Mucosa of rectum (tissue), 2 donors: ENCODE measurements around the gene CDKN2B.
"Not testable (repeated sequence)": the region's sequence is repeated elsewhere in the genome, so short reads cannot be mapped to it uniquely, and the experiment has no call there.

Experiments
- H3K27ac ChIP-seq, 2 donors: one replicate each; pipeline ENCODE4 v1.7.0; 2013; ENCODE audit warnings: inconsistent platforms in 2 of 2, low read depth in 2 of 2, low read length in 2 of 2
- H3K27me3 ChIP-seq, 2 donors: one replicate each; pipeline ENCODE4 v1.7.0; 2013; ENCODE audit warnings: low read length in 2 of 2; ENCODE audit not compliant: control insufficient read depth in 2 of 2, insufficient read depth in 2 of 2
- H3K36me3 ChIP-seq, 2 donors: one replicate each; pipeline ENCODE4 v1.7.0; 2013; ENCODE audit warnings: low read length in 2 of 2; ENCODE audit not compliant: control insufficient read depth in 2 of 2, insufficient read depth in 2 of 2
- H3K4me1 ChIP-seq, 2 donors: one replicate each; pipeline ENCODE4 v1.7.0; 2013; ENCODE audit warnings: low read length in 2 of 2, mild to moderate bottlenecking in 1 of 2; ENCODE audit not compliant: control insufficient read depth in 2 of 2, insufficient read depth in 2 of 2
- H3K4me3 ChIP-seq, 2 donors: one replicate each; pipeline ENCODE4 v1.7.0; 2013; ENCODE audit warnings: low read length in 2 of 2
- H3K9ac ChIP-seq, 2 donors: one replicate each; pipeline ENCODE4 v1.7.0; 2013; ENCODE audit warnings: low read length in 2 of 2, low read depth in 1 of 2, mild to moderate bottlenecking in 1 of 2
- H3K9me3 ChIP-seq, 2 donors: one replicate each; pipeline ENCODE4 v1.7.0; 2013; ENCODE audit warnings: low read length in 2 of 2; ENCODE audit not compliant: control insufficient read depth in 2 of 2
- donor health status: healthy.
- donor health status: Normal muscosa, but diverticular disease.

CDKN2B gene, protein sequence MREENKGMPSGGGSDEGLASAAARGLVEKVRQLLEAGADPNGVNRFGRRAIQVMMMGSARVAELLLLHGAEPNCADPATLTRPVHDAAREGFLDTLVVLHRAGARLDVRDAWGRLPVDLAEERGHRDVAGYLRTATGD

DNA sequence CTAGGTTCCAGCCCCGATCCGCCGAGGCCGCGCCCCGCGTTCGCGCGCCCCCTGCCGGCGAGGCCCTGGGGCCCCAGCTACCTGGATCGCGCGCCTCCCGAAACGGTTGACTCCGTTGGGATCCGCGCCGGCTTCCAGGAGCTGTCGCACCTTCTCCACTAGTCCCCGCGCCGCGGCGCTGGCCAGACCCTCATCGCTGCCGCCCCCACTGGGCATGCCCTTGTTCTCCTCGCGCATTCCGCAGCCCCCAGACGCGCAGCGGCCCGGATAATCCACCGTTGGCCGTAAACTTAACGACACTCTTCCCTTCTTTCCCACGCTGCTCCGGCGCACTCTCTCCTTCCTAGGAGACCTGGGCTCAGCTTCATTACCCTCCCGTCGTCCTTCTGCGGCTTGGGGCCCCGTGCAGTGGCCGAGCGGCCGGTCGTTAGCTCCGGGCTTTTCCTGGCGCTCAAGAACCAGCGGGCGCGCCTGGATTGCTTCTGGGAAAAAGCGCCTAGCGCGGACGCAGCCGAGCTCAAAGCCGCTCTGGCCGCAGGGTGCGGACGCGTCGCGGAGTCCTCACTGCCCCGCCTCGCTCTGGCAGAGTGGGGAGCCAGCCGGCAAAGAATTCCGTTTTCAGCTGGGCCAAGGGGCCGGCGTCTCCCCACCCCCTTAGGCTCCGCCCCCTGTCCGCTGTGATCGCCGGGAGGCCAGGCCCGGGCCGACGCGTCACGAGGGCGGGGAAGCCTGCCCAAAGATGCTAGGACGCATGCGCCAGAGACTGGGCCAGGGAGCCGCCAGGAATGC, at the start of gene CDKN2B:
Gene CDKN2B (minus strand): TSS at position 589 of the 789 bp plus-strand sequence. CDS start 352 bp downstream, at position 237.
- peaks cover 10 to 19% of the 10 kb centered on the region in 2 donors for H3K4me1 ChIP-seq
- H3K9ac ChIP-seq: peak within 1 kb of the TSS; percentile 87 to 98
- peak within 1 kb of the TSS; percentile 96 to 98 for H3K27ac ChIP-seq
- H3K27me3 ChIP-seq: peaks cover 17 to 20% of the 10 kb centered on the region in 2 donors
- peak within 1 kb of the TSS; percentile 88 to 92 for H3K4me3 ChIP-seq
- peaks cover 9 to 14% of the 10 kb centered on the region in 2 donors for H3K36me3 ChIP-seq
- H3K9me3 ChIP-seq: no peaks in the 10 kb centered on the region

DNA sequence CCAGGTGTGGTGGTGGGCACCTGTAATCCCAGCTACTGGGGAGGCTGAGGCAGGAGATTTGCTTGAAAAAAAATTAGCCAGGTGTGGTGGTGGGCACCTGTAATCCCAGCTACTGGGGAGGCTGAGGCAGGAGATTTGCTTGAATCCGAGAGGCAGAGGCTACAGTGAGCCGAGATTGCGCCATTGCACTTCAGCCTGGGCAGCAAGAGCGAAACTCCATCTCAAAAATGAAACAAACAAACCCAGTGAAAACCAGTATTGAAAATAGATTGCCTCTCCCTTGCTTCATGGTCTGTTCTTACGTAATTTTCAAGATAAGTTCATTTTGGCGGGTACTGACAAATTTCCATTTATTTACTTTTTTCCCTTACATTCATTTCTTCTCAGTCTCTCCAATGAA, 48.9 kb upstream of the CDKN2B start:
- not testable (repeated sequence) for H3K27ac ChIP-seq, H3K36me3 ChIP-seq, H3K27me3 ChIP-seq, H3K4me1 ChIP-seq, H3K9ac ChIP-seq, H3K9me3 ChIP-seq, H3K4me3 ChIP-seq

DNA sequence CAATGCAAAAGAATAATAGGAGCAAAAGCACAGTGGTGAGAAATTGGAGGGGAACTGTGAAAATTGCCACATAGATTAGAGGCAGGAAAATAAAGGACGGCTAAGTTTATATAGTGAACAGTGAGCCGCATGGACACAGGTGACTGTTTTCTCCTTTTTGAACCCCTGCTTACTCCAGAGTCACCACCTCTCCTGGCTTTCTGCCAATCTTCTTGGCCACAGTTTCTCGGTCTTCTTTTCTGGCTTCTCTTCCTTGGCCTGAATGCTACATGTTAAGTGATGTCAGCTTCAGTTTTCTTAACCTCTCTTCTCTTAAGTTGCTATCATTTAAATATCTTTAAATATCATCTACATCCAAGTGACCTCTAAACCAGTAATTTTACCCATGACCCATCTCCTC, 47.3 kb upstream of the CDKN2B start:
- Histone ChIP-seq H3K9ac (no peak overlapping the region), H3K4me1 (no peaks in the 10 kb centered on the region), H3K4me3 (no peak overlapping the region), H3K27ac (no peak overlapping the region), H3K27me3 (no peaks in the 10 kb centered on the region), H3K9me3 (no peaks in the 10 kb centered on the region), H3K36me3 (no peaks in the 10 kb centered on the region)

DNA sequence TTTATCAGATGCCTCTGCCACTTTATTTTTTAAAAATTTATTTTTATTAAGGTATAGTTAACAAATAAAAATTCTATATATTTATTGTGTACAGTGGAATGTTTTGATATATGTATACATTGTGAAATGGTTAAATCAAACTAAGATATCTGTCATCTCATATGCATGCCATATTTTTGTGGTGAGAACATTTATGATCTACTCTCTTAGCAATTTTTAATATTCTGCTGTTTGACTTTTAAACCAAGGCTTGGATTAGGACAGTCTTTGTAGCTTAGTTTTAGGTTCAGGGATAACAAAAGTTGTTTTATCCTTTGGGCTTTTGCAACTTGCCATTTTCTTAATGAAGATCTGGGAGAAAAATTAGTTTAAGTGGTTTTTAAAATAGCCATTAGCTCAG, 46.0 kb upstream of the CDKN2B start:
- Histone ChIP-seq H3K4me1 (no peaks in the 10 kb centered on the region), H3K9me3 (no peaks in the 10 kb centered on the region), H3K4me3 (no peak overlapping the region), H3K27ac (no peak overlapping the region), H3K9ac (no peak overlapping the region), H3K27me3 (no peaks in the 10 kb centered on the region), H3K36me3 (no peaks in the 10 kb centered on the region)

DNA sequence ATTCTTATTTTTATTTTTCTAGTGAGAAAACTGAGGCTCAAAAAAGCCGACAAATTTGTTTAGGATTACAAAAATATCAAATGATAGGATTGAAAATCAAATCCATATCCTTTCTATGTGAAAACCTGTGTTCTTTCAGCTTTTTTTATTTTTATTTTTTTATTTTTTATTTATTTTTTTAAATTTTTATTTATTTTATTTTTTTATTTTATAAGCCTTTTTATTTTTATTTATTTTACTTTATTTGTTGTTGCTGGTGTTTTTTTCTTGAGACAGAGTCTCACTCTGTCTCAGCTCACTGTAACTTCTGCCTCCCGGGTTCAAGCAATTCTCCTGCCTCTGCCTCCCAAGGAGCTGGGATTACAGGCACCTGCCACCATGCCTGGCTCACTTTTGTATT, 45.4 kb upstream of the CDKN2B start:
- Histone ChIP-seq H3K36me3 (no peaks in the 10 kb centered on the region), H3K4me1 (no peaks in the 10 kb centered on the region), H3K9me3 (no peaks in the 10 kb centered on the region), H3K4me3 (no peak overlapping the region), H3K9ac (no peak overlapping the region), H3K27ac (no peak overlapping the region), H3K27me3 (no peaks in the 10 kb centered on the region)

DNA sequence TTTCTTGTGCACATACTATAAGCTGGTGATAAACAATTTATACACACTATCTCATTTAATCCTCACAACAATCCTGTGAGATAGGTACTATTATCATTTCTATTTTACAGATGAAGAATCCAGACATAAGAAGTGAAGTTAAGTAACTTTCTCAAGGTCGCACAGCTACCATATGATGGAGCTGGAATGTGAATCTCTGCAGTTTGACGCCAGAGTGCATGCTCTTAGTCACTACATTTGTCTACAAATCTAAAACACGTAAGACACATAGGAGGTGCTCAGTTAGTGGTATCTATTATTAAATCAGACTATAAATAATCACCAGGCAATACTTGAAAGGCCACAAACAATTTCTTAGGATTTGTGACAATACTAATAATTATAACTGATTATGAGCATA, 45.0 kb upstream of the CDKN2B start:
- Histone ChIP-seq H3K36me3 (no peaks in the 10 kb centered on the region), H3K27me3 (no peaks in the 10 kb centered on the region), H3K9me3 (no peaks in the 10 kb centered on the region), H3K4me3 (no peak overlapping the region), H3K27ac (no peak overlapping the region), H3K4me1 (no peaks in the 10 kb centered on the region), H3K9ac (no peak overlapping the region)

DNA sequence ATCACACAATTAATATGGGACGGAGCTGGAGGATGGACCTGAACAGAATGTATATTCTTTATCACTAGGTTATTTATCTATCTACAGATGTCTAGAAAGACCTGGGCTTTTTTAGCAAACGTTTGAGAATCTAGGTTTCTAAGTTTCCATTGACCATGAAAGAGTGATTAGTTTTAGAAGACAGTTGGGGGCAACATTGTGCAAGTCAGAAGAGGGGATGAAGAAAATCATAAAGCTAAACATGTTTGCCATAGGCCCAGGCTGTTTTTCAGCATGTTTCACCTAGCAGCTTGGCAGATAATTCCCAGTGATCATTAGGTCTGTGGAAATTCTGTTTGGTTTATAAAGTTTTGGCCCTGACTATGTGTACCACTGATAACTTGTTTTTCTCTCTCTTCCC, 44.1 kb upstream of the CDKN2B start:
- H3K27me3 ChIP-seq: no peaks in the 10 kb centered on the region
- no peaks in the 10 kb centered on the region for H3K4me1 ChIP-seq
- H3K9me3 ChIP-seq: no peaks in the 10 kb centered on the region
- no peak overlapping the region for H3K27ac ChIP-seq
- H3K9ac ChIP-seq: no peak overlapping the region
- H3K36me3 ChIP-seq: no peaks in the 10 kb centered on the region
- no peak overlapping the region for H3K4me3 ChIP-seq

DNA sequence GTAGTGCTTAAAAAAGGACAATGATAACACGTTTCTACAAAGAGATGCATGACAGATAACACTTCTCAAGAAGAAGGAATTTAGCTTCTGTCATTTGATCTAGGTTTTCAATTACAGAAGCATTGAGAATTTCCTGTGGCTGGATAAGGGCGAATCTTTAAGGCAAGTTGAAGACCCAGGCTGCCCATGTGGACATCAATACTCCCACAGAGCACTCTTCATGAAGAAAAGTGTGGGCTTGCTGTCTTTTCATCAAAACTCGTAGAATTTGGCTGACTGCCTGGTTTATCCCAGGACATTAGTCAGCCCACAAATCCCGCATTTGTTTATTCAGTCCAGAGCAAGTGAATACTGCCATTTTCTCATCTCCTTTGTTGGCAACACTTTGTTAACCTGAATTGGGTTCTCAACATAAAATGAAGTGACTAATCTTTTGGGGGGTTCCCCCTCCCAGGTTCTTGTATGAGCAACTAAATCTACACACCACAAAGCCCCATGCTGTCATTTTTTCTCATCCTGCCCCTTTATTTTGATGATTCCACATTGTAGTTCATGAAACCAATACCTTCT, 43.4 kb upstream of the CDKN2B start:
- no peaks in the 10 kb centered on the region for H3K36me3 ChIP-seq
- no peaks in the 10 kb centered on the region for H3K9me3 ChIP-seq
- H3K27ac ChIP-seq: no peak overlapping the region
- no peaks in the 10 kb centered on the region for H3K4me1 ChIP-seq
- H3K4me3 ChIP-seq: no peak overlapping the region
- no peaks in the 10 kb centered on the region for H3K27me3 ChIP-seq
- H3K9ac ChIP-seq: no peak overlapping the region

DNA sequence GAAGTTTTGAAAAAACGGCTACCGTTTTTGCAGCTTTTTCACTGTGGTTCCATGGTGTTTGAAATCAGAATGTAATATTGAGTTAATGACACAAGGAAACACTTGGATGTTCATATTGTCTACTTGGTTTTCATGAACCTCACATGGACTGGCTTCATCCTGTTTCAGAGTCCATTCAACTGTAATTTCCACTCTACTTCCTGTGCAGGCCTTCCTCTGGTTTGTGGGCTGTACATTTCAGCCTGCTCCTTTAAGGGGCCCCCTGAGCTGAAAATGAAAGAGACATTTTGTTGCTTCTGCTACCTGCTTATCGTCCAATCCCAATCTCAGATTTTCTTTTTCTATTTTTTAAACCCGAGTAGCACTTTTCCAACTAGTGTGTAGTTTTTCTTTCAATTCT, 41.8 kb upstream of the CDKN2B start:
- Histone ChIP-seq H3K36me3 (no peaks in the 10 kb centered on the region), H3K4me3 (no peak overlapping the region), H3K9me3 (no peaks in the 10 kb centered on the region), H3K27me3 (no peaks in the 10 kb centered on the region), H3K9ac (no peak overlapping the region), H3K4me1 (no peaks in the 10 kb centered on the region), H3K27ac (no peak overlapping the region)

DNA sequence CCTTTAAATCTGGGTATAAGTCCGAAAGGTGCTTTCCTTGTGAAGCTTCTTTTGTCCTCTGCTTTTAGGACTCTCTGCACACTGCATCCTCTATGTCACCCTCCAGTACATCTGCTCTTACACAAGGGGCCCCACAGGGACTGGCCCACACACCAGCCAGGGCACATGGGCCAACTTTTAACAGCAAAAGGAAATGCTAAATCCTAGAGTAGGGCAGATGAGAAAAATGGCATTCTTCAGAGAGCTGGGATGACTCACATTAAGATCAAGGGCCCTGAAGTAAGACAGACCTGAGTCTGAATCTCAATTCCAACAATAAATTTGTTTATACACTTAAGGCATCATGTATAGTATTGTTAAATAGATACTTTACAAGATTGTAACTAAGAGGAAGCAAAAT, 40.3 kb upstream of the CDKN2B start:
- Histone ChIP-seq H3K4me1 (no peaks in the 10 kb centered on the region), H3K9ac (no peak overlapping the region), H3K4me3 (no peak overlapping the region), H3K27ac (no peak overlapping the region), H3K36me3 (no peaks in the 10 kb centered on the region), H3K9me3 (no peaks in the 10 kb centered on the region), H3K27me3 (no peaks in the 10 kb centered on the region)
